Ascending aorta (tissue), 2 donors: Measurements from ENCODE around the gene HHAT. TPM values are rescaled to one million over a fixed set of nuclear protein-coding genes. Genes with fewer than 3 reads are reported as not detected.

ENCODE experiments used
- DNase-seq, 2 donors: peaks; one replicate each; pipeline ENCODE4 v3.0.0-alpha.2; 2019; ENCODE audit warnings: low spot score in 2 of 2
- H3K27ac ChIP-seq, 2 donors: fragments of 200-600 bp; sonication (generic); one replicate each; pipeline ENCODE4 v1.5.1; 2016 to 2017; ENCODE audit warnings: mild to moderate bottlenecking in 1 of 2
- H3K27me3 ChIP-seq: fragments of 200-600 bp; sonication (generic); one replicate; pipeline ENCODE4 v1.5.1; 2017
- H3K36me3 ChIP-seq, 2 donors: fragments of 200-600 bp; sonication (generic); one replicate each; pipeline ENCODE4 v1.5.1; 2016
- H3K4me1 ChIP-seq, 2 donors: fragments of 200-600 bp; sonication (generic); one replicate each; pipeline ENCODE4 v1.5.1; 2016 to 2017; ENCODE audit warnings: mild to moderate bottlenecking in 1 of 2
- H3K4me3 ChIP-seq, 2 donors: fragments of 200-600 bp; sonication (generic); one replicate each; pipeline ENCODE4 v1.5.1; 2016 to 2017; ENCODE audit warnings: mild to moderate bottlenecking in 1 of 2
- H3K9me3 ChIP-seq, 2 donors: fragments of 200-600 bp; sonication (generic); one replicate each; pipeline ENCODE4 v1.5.1; 2016
- CTCF ChIP-seq, 3 experiments: fragments of 200-600 bp in 2 of 3; fragments of 450-650 bp in 1 of 3; sonication (generic) in 2 of 3; IDR thresholded peaks; one replicate each; pipeline ENCODE4 v1.5.1; 2016 to 2019; ENCODE audit warnings: antibody characterized with exemption in 3 of 3, mild to moderate bottlenecking in 1 of 3, moderate library complexity in 1 of 3
- intact Hi-C: fragments of 100-400 bp; cut with DNase I; formaldehyde crosslinking; loops from one replicate; pipeline ENCODE4 v1.15.1; 2023
- total RNA-seq: library from RNA; depleted of rRNA; stranded (reverse); fragments of >200 nt; gene quantifications from one replicate; pipeline ENCODE4 v1.1.0, GENCODE V29; 2016

HHAT gene
- total RNA-seq, 1 donor from 2014 or later, result 1.2 TPM

GRCh38 chr1:210516092-210516656 lies 187.5 kb downstream of the HHAT start:
- no peak for TF ChIP-seq CTCF (IDR thresholded peaks at IDR 0.05)
- DNase-seq, result no peak
- intact Hi-C loops, result no loop called here
- H3K27me3 ChIP-seq, result no peaks in the 10 kb centered on the region
- H3K36me3 ChIP-seq, result no peaks in the 10 kb centered on the region
- H3K4me3 ChIP-seq, result no peak overlapping the region
- H3K4me1 ChIP-seq, result no peaks in the 10 kb centered on the region
- H3K9me3 ChIP-seq, result no peaks in the 10 kb centered on the region
- H3K27ac ChIP-seq, result no peak overlapping the region

GRCh38 chr1:210516697-210517459 lies 188.2 kb downstream of the HHAT start:
- Histone ChIP-seq H3K9me3 (no peaks in the 10 kb centered on the region), H3K27ac (no peak overlapping the region), H3K4me1 (no peaks in the 10 kb centered on the region), H3K36me3 (no peaks in the 10 kb centered on the region), H3K4me3 (no peak overlapping the region), H3K27me3 (no peaks in the 10 kb centered on the region)
- intact Hi-C loops, result no loop called here
- no peak for DNase-seq
- no peak for TF ChIP-seq CTCF (IDR thresholded peaks at IDR 0.05)

GRCh38 chr1:210523830-210524229 lies 195.1 kb downstream of the HHAT start:
- TF ChIP-seq CTCF (IDR thresholded peaks at IDR 0.05), result no peak
- Histone ChIP-seq H3K9me3 (no peaks in the 10 kb centered on the region), H3K27ac (no peak overlapping the region), H3K36me3 (no peaks in the 10 kb centered on the region), H3K4me3 (no peak overlapping the region), H3K4me1 (no peaks in the 10 kb centered on the region), H3K27me3 (no peaks in the 10 kb centered on the region)
- intact Hi-C loops, result no loop called here
- DNase-seq, result no peak

- TF ChIP-seq CTCF (IDR thresholded peaks at IDR 0.05), result no peak
- no peaks in the 10 kb centered on the region for H3K36me3 ChIP-seq
- intact Hi-C loops, result no loop called here
- no peak overlapping the region for H3K27ac ChIP-seq
- no peaks in the 10 kb centered on the region for H3K4me1 ChIP-seq
- H3K4me3 ChIP-seq, result no peak overlapping the region
- no peaks in the 10 kb centered on the region for H3K9me3 ChIP-seq
- DNase-seq, result no peak
- no peaks in the 10 kb centered on the region for H3K27me3 ChIP-seq
These were observed 197.2 kb downstream of the HHAT start for GRCh38 chr1:210525716-210526454.

GRCh38 chr1:210527091-210527490 lies 198.4 kb downstream of the HHAT start:
- no peaks in the 10 kb centered on the region for H3K27me3 ChIP-seq
- no peak overlapping the region for H3K27ac ChIP-seq
- intact Hi-C loops, result no loop called here
- no peak for DNase-seq
- no peak overlapping the region for H3K4me3 ChIP-seq
- H3K9me3 ChIP-seq, result no peaks in the 10 kb centered on the region
- no peaks in the 10 kb centered on the region for H3K36me3 ChIP-seq
- no peak for TF ChIP-seq CTCF (IDR thresholded peaks at IDR 0.05)
- no peaks in the 10 kb centered on the region for H3K4me1 ChIP-seq
